NCI-H1105 treated with DMSO at 0.1 percent for 48 hours (cell line): ENCODE measurements around the gene EEF2K.
A peak's percentile ranks its signal among the peaks of the same experiment; 100 is the strongest.

Experiments used
- DNase-seq: peaks from one replicate; lab custom pipeline; 2025; lab: John Stamatoyannopoulos, UW

Gene EEF2K

DNA sequence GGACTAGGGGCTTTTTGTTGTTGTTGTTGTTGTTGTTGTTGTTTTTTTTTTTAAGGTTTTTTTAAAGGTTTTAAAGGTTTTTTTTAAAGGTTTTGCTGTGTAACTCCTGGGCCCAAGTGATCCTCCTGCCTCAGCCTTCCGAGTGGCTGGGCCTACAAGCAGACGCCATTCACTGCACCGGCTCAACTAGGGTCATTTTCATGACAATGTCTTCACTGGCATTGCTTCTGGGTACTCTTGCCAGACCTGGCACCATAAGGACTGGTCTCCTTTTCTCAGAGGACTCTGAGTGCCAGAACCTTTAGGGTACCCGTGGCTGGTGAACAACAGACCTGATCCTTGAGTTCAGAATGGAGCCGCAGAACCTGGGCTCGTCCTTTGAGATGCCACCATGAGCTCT, 111.5 kb downstream of the EEF2K start:
- DNase-seq: no peak

DNA sequence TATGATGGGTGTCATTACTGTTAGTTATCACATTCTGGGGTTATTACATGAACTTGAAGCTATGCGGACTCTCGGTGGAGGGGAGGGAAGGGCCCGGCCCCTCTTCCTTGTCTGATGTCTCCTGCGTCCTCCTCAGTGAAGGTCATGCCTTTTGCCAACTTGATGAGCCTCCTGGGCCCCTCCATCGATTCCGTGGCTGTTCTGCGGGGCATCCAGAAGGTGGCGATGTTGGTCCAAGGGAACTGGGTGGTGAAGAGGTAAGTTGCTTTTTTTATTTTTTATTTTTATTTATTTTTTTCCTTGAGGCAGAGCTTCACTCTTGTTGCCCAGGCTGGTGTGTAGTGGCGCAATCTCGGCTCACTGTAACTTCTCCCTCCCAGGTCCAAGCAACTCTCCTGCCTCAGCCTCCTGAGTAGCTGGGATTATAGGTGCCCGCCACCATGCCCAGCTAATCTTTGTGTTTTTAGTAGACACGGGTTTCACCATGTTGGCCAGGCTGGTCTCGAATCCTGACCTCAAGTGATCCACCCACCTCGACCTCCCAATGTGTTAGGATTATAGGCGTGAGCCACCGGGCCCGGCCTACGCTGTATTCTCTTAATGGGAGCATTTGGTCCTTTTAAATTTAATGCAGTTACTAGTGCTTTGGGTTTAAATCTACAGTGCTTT, 112.7 kb downstream of the EEF2K start:
- DNase-seq: no peak

DNA sequence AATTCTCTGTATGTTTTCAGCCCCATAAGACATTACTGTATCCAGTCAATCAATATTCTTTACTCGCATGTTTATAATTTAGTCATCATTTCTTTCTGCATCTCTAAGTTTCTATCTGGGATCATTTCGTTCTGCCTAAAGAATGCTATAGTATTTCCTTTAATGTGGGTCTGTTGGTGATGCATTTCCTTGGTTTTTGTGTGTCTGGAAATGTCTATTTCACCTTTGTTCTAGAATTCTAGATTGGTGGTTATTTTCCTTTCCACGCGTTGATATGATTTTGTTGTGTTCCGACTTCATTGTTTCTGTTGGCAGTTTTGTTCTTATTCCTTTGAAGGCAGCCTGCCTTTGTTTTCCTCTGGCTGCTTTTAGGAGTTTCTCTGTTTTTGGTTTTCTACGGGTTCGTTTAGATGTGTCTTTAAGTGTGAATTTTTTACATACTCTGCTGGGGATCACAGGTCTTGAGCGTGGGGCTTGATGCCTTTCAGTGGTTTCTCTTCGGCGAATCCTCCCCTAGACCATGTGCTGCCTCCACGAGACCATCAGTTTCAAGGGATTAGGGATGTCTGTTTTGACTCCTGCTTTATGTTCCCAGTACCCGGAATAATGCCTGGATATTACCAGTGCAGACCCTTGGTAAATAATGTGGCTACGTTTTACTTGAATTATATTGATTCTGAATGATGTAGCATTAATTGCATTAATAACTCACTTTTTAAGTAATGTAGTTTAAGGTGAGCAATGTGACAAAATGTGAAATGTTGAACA, 114.7 kb downstream of the EEF2K start:
- DNase-seq: no peak

DNA sequence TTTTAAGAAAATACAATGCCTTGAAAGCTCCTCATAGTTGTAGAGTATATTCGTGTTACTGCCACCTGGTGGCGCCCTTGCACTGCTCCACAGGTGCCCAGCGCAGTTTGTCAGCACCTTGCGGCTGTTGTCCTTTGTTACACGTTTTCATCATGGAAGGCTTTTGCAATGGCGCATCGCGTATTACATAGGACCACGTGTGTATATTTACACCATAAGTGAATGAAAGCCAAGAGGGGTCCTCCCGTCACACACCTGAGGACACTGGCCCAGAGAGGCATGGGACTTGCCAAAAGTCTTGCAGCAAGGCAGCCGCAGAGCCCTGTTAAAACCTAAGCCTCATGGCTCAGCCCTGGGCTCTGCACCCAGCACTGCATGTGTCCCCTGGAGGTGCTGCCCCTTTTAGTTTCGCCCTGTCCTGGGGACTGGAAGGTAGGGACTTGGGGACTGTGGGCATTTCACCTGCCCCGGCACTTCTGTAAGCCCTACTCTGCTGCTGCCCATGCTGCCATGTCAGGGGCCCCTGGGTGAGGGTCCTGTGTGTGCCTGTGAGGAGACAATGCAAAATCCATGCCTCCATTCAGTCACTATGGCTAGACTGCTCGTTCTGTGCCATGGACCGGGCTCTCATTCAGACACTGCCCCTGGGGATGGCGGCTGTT, 115.4 kb downstream of the EEF2K start:
- DNase-seq: peak; percentile 69

DNA sequence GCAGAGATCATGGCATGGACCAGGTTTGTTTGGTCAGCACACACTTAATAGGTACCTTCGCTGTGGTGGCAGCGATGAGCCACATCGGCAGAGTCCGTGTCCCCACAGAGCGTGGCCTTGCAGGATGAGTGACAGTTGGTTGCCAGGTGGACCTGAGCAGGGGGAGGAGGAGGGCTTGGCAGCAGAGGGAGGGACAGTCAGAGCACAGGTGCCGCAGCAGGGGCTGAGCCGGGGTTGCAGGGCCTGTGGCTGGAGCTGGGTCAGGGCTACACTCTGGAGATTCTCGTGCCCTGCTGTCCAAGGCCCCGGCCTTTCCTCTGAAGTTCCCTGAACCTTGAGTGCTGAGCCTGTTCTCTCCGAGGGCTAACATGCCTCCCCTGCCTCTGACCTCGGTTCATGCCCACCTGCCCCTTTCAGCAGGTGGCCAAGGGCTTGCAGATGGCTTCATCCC, 116.0 kb downstream of the EEF2K start:
- DNase-seq: no peak

DNA sequence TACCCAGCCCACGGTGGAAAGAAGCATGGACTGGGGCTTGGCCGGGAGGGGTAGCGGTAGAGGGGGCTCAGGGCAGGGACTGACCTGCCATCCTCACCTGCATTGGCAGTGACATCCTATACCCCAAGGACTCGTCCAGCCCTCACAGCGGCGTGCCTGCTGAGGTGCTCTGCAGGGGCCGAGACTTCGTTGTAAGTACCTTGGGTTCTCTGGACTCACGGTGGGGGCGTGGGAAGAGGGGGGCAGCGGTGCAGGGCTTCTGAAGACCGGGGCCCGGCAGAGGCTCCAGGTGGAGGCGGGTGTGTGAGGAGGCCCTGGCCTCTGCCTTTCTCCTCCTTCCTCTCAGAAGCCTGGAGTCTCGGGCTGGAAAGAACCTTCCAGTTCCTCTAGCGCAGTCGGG, 116.7 kb downstream of the EEF2K start:
- no peak for DNase-seq

DNA sequence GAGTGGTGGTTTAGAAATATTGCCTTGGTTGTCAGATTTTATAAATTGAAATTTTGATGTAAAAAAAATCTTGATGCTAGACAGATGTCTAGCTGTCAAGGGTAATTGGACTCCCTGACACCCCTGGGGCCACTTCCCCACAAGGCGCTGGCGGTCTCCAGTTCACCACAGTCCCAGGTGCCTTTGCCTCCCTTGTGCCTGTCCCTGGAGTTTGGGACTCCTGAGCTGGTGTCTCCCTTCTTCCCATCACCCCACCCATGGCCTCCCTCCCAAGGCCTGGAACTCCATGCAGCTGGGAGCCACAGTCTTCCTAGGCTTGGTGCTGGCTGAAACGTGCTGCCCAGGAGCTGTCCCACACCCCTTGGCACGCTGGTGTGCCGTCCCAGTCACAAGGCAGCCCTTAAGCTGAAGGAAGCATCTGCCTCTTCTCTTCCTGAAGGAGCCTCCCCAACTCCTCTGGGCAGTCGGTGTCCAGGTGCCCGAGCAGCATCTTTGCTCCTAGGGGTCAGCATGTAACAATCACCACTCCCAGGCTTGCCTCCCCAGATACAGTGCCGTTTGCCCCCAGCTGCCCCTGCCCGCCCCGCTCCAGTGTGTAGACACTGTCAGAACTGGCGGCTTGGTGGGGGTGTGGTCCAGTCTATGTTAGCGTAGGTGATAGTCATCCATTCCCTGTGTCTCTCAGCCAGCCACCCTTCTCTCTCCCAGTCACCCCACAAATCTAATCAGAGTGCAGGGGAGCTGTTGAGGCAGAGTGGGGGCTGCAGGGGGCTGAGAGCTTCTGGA, 117.3 kb downstream of the EEF2K start:
- no peak for DNase-seq

DNA sequence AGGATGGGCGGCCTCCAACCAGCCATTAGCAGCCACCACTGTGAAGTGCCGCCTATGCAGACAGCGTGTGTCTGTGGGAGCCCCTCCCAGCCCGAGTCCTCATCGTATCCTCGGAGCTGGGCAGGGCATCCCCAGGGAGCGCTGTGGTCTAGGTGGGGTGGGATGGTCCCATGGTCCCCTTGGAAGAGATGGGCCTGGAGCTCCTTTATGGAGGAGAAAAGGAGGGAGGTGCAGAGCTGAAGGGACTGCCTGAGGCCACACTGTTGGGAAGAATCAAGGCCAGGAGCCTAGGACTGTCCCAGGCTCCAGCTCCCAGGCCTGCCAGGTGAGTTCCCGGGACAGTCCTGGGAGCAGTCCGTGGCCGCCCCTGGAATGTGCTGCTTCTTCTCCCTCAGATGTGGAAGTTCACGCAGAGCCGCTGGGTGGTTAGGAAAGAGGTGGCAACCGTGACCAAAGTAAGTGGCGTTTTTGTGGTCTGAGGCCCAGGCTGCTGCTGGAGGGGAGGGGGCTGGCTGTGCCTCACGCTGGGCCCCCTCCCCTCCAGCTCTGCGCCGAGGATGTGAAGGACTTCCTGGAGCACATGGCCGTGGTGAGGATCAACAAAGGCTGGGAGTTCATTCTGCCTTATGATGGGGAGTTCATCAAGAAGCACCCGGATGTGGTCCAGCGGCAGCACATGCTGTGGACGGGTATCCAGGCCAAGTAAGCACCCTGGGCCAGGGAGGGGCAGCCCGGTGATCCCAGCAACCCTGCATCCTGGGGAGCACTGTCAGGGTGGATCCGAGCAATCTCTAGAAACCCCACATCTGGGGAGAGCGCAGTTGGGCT, 118.1 kb downstream of the EEF2K start:
- DNase-seq: no peak

DNA sequence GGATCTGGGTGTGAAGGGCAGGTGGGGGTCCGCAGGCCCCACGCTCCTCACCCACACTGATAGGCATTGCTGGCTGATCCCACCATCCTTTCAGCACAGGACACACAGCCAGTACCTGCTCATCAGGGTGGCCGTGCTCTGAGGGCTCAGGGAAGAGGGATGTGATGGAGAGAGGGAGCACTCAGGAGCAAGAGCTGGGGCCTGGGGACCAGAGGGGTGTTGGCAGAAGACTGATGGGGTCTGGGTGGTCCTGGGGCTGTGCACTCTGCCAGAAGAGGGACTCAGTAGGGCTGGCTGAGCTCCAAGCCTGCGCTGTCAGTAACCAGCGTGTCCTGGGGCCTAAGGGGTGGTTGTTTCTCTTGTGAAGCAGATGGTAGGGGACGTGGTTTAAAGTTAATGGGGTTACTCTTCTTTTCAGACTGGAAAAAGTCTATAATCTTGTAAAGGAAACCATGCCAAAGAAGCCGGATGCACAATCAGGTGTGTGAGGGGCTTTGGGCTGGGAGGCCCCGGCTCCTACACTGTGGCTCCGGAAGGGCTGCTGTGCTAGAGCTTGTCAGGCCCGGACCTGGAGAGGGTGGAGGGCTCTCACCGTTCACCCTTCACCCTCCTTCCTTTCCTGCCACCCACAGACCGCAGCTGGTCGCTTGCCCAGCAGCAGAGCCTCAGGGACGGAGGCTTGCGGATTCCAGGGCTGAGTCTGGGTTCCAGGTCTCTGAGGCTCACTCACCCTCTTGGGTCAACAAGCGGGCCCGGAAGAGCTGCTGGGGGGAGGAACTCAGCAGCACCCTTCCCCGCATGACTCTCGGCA, 118.9 kb downstream of the EEF2K start:
- no peak for DNase-seq

DNA sequence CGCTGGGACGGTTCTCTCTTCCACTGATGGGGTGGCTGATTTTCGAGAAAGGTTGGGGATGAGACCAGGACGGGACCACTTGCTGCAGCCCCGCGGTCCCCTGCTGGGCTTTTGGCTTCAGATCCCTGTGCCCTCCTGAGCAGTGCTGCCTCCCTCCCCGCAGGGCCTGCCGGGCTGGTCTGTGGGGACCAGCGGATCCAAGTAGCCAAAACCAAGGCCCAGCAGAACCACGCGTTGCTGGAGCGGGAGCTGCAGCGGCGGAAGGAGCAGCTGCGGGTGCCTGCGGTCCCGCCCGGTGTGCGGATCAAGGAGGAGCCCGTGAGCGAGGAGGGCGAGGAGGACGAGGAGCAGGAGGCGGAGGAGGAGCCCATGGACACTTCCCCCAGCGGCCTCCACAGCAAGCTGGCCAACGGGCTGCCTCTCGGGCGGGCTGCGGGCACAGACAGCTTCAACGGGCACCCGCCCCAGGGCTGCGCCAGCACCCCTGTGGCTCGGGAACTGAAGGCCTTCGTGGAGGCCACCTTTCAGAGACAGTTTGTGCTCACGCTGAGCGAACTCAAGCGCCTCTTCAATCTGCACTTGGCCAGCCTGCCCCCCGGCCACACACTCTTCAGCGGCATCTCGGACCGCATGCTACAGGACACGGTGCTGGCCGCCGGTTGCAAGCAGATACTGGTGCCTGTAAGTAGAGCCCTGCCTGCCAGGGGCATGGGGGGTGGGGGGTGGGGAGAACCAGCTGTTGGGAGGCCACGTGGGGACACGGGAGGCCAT, 119.7 kb downstream of the EEF2K start:
- no peak for DNase-seq

DNA sequence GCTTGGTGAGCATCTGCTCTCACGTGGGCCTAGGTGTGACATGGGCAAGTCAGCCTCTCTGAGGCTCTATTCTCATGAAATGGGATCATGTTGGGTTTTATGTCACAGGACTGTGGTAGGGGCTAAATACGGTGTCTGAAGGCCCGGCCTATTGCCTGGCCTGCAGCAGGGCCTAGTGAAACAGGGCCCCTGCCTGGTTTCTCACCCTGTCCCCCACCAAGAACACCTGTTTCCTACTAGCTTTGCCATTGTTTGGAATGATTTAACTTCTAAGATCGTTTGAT, 120.2 kb downstream of the EEF2K start:
- DNase-seq: no peak

DNA sequence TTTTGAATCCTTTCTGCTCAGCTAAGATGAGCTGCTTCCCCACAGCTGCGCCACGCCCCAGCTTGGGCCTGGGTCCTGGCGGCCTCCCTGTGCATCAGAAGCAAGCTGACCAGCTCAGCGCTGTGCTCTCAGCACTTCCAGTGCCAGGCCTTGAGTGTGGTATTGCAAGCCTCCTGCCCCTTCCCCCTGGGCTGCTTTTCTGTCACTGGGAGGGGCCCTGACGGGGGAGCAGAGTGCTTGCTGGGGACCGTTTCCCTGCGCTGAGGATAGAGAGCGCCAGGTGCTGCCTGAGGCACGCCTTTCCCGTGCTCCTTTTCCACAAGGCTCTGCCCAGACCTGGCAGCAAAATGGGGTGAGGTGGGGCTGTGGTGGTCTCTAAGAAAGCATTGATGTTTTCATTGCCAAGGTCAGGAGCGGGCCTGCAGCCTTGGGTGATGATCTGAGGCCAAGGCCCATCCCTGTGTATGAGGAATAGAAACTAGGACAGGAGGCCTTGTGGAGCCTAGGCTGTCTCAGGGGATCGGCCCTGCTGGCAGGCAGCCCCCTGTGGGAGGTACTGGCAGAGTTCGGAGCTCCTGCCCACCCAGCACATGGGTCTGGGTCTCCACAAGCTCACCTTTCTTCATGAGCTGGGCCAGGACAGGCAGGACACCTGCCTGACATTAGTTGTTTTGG, 120.8 kb downstream of the EEF2K start:
- DNase-seq: no peak

DNA sequence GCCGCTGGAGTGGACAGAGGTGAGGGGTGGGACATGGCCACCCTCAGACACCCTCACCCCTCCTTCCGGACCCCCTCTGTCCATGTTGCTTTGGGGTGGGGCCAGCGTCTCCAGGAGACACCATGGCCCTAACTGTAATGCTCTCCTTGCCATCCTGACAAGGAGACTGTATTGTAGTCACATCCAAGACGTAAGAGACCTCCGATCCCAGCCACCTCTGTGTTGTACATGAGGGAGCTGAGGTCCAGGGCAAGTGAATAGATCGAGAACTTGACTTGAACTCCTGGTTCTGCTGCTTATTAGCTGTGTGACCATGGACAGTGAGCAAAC, 121.3 kb downstream of the EEF2K start:
- DNase-seq: no peak

DNA sequence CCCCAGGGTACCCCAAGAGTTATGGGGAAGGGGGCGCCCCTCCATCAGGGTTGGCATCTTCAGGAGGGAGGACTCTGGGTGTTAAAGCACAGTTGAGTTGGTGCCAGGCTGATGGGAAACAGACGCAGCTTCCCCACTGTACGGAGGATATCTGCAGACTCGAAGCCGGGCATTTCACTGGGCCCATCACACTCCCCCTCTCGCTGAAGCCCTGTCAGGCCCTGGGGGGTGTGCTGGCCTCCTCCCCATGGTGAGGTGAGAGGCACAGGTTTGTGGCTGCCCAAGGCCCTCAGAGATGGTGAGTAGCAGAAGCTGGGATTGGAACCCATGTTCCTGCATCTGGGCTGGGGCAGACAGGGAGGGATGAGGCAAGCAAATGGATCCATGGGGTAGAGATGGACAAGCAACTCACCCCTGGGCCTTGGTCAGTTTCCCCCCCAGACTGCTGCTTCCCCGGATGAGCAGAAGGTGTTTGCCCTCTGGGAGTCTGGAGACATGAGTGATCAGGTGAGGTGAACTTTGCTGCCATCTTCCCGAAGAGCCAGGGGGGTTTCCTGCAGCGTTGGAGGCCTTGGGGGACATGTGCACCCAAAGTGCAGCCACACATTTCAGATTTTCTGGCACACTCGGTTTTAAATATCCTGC, 122.1 kb downstream of the EEF2K start:
- no peak for DNase-seq

DNA sequence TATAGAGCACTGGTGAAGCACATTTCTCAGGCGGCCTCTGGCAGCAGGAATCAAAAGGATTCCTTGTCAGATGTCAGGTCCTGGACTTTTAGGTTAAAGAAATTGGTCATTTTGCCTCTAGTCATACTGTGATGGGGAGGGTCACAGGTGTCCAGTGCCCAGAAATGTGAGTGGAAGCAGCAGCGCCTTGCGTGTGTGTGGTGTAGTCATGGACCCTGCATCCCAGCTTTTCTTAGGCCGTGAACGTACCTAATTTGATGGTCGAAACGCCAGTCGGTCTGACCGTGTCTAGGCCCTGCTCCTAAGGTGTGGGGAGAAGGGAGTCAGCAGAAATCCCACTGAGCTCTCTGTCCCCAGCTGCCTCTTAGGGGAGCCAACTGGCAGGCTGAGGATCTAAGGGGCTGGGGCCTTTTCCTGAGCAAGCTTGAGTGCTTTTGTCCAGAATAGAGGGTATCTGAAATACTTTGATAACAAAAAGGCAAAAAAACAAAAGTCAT, 123.2 kb downstream of the EEF2K start:
- DNase-seq: no peak

DNA sequence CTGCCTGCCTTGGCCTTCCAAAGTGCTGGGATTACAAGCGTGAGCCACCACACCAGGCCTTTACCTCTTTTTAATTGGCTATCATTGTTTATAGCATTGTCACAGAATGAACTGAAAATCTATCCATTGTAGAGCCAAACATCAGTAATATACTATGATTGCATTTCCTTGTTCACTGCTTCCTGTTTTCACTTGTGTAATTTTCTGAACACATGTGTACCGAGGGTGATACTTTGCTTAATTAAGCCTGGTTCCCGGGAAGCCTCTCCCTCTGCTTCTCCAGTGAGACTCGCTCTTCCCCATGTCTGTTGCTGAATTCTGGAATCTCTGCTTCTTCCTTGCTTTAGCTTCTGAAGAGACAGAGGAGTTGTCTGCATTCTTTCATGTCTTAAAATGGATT, 124.2 kb downstream of the EEF2K start:
- no peak for DNase-seq

DNA sequence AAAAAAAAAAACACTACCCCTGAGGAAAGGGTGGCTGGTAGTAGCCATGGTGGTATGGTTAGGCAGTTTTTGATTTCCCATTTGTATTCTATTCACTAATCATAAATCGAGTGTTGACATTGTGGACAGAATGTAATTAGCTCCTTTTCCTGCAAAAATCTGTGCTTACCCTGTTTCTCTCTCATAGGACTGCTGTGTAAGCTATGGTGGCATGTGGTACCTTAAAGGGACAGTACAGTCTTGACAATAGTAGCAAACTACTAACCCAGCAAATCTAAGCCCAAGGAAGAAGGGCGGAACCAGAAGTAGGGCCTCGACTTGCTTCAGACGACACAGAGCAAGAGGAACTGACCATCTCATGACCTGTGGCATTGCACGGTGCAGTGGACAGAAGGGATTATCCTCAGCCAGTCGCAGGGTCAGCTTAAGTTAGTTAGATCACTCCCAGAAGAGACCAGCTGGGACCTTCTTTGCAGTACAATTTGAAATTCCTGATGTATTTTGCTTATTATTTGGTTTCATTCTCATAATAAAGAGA, 127.4 kb downstream of the EEF2K start:
- no peak for DNase-seq

DNA sequence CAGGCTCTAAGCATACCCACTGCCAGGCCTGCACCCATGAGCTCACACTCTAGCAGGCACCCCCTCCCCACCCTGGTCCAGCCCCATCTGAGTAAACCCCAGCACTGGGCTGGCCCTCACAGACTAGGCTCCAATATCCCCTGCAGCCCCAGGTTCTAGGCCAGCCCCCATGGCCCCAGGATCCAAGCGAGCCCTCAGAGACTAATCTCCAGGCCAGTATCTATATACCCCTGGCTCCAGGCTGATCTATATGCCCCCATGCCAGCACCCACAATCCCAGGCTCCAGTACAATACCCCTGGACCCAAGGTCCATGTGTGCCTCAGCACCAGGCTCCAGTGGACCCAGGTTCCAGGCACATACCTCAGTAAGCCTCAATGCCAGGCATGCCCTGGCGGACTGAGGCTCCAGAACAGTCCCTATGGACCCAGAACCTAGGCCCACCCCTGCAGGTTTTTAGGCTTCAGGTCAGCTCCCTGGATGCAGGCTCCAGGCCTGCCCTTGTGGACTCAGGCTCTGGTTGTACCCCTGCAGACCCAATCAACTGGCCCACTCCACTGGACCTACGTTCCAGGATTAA, 129.7 kb downstream of the EEF2K start:
- no peak for DNase-seq
